HFFc6 (cell line): Measurements from ENCODE around the gene PCAT7. TPM values are rescaled to one million over a fixed set of nuclear protein-coding genes. Genes with fewer than 3 reads are reported as not detected.

Source experiments
- DNase-seq: peaks from one replicate; pipeline ENCODE4 v3.0.0-alpha.2; 2018
- H3K27ac Mint-ChIP-seq: 2 replicates; pipeline ENCODE4 v1.8.0; 2020; ENCODE audit warnings: mild to moderate bottlenecking, mixed read lengths
- H3K27me3 Mint-ChIP-seq: 2 replicates; pipeline ENCODE4 v1.8.0; 2021; ENCODE audit warnings: mild to moderate bottlenecking, moderate library complexity, mixed read lengths; ENCODE audit not compliant: insufficient read depth
- H3K36me3 Mint-ChIP-seq: 2 replicates; pipeline ENCODE4 v1.8.0; 2021; ENCODE audit warnings: low read depth, mixed read lengths
- H3K4me1 Mint-ChIP-seq: 2 replicates; pipeline ENCODE4 v1.8.0; 2020; ENCODE audit warnings: low read depth, mixed read lengths
- H3K4me3 Mint-ChIP-seq: 2 replicates; pipeline ENCODE4 v1.8.0; 2020; ENCODE audit warnings: mild to moderate bottlenecking, moderate library complexity, mixed read lengths
- H3K9me3 Mint-ChIP-seq: 2 replicates; pipeline ENCODE4 v1.8.0; 2020; ENCODE audit warnings: mild to moderate bottlenecking, mixed read lengths
- CTCF ChIP-seq: fragments of 200-600 bp; sonication (generic); IDR thresholded peaks from 2 replicates; pipeline ENCODE4 v1.5.0; 2021; ENCODE audit warnings: antibody characterized with exemption, mild to moderate bottlenecking
- total RNA-seq, 6 experiments: library from RNA; stranded (reverse); fragmentation: NEBNext Ultra II Directional; extraction: Animal tissue kit (Norgen Biotek cat#: 25700); gene quantifications; 2 replicates in 1 of 6; 3 replicates in 5 of 6; pipeline ENCODE4 v1.2.3, GENCODE V29; 2021

Gene PCAT7
- total RNA-seq, 6 experiments from 2014 or later = not detected

- Mint-ChIP-seq H3K36me3 (no peaks in the 10 kb centered on the region), H3K4me1 (no peaks in the 10 kb centered on the region), H3K27me3 (peaks cover 7% of the 10 kb centered on the region), H3K9me3 (no peaks in the 10 kb centered on the region), H3K27ac (no peak overlapping the region), H3K4me3 (no peak overlapping the region)
- DNase-seq = no peak
- no peak for TF ChIP-seq CTCF
Observed at GRCh38 chr9:94577036-94577435, 22.2 kb downstream of the PCAT7 start.

- H3K9me3 Mint-ChIP-seq = no peaks in the 10 kb centered on the region
- H3K27ac Mint-ChIP-seq = no peak overlapping the region
- H3K4me1 Mint-ChIP-seq = no peaks in the 10 kb centered on the region
- no peak for TF ChIP-seq CTCF
- no peak for DNase-seq
- H3K4me3 Mint-ChIP-seq = no peak overlapping the region
- no peaks in the 10 kb centered on the region for H3K36me3 Mint-ChIP-seq
- H3K27me3 Mint-ChIP-seq = peaks cover 2% of the 10 kb centered on the region
Observed at GRCh38 chr9:94577571-94577970, 22.7 kb downstream of the PCAT7 start.

GRCh38 chr9:94581728-94582127 lies 26.8 kb downstream of the PCAT7 start:
- Mint-ChIP-seq H3K27ac (no peak overlapping the region), H3K4me3 (no peak overlapping the region), H3K4me1 (peaks cover 5% of the 10 kb centered on the region)

GRCh38 chr9:94584555-94584954 lies 29.7 kb downstream of the PCAT7 start:
- peaks cover 13% of the 10 kb centered on the region for H3K4me1 Mint-ChIP-seq
- H3K27ac Mint-ChIP-seq = no peak overlapping the region
- no peaks in the 10 kb centered on the region for H3K9me3 Mint-ChIP-seq
- TF ChIP-seq CTCF = no peak
- no peaks in the 10 kb centered on the region for H3K36me3 Mint-ChIP-seq
- DNase-seq = no peak
- H3K27me3 Mint-ChIP-seq = peaks cover 17% of the 10 kb centered on the region
- H3K4me3 Mint-ChIP-seq = no peak overlapping the region

More at GRCh38 chr9:94581728-94582127, 26.8 kb downstream of the PCAT7 start:
- no peak for DNase-seq
- Mint-ChIP-seq H3K36me3 (no peaks in the 10 kb centered on the region), H3K27me3 (peaks cover 7% of the 10 kb centered on the region), H3K9me3 (no peaks in the 10 kb centered on the region)
- no peak for TF ChIP-seq CTCF

GRCh38 chr9:94586316-94586715 lies 31.4 kb downstream of the PCAT7 start:
- TF ChIP-seq CTCF = no peak
- Mint-ChIP-seq H3K4me1 (peaks cover 13% of the 10 kb centered on the region), H3K9me3 (no peaks in the 10 kb centered on the region), H3K27me3 (peaks cover 22% of the 10 kb centered on the region), H3K36me3 (no peaks in the 10 kb centered on the region), H3K4me3 (peak overlapping the region; percentile 64; the same call in 1 of the 2 replicates), H3K27ac (no peak overlapping the region)
- no peak for DNase-seq

- Mint-ChIP-seq H3K36me3 (no peaks in the 10 kb centered on the region), H3K4me3 (peak overlapping the region; percentile 64; the same call in 1 of the 2 replicates), H3K27ac (no peak overlapping the region), H3K27me3 (peaks cover 22% of the 10 kb centered on the region), H3K4me1 (peaks cover 13% of the 10 kb centered on the region), H3K9me3 (no peaks in the 10 kb centered on the region)
- peak; percentile 11 for DNase-seq
- TF ChIP-seq CTCF = no peak
Observed at GRCh38 chr9:94586814-94587213, 31.9 kb downstream of the PCAT7 start.
